K562 (cell line): ENCODE results near the gene CAMK2G. TPM values are rescaled to one million over a fixed set of nuclear protein-coding genes. Genes with fewer than 3 reads are reported as not detected.

Experiments
- ATAC-seq: fragments of 200-7000 bp; cut with Tn5 transposase; 3 replicates; pipeline ENCODE4 v1.9.1; 2020; ENCODE audit warnings: moderate library complexity
- BruUV-seq: library from RNA; stranded (reverse); fragments of 400-500 nt; replicated peaks from 2 replicates; lab custom pipeline; 2021; lab: Mats Ljungman, UMichigan
- CTCF ChIA-PET: fragments of 300-600 bp; formaldehyde crosslinking; extraction: SDS; loops from one replicate; lab custom pipeline; 2021; ENCODE audit warnings: low intra/inter-chr PET ratio; lab: Yijun Ruan, JAX
- POLR2A ChIA-PET: fragments of 300-600, 350-650 bp; sonication (Branson Sonifier 250); formaldehyde crosslinking; extraction: SDS; loops from one replicate; lab custom pipeline; 2021; ENCODE audit warnings: antibody characterized with exemption, inconsistent platforms; lab: Yijun Ruan, JAX
- DNase-seq, 4 experiments: peaks; one replicate each; pipeline versions ENCODE4 v3.0.0 to v3.0.0-alpha.2; 2011 to 2018; ENCODE audit warnings: low spot score in 3 of 4, mixed read lengths in 3 of 4; ENCODE audit errors: extremely low read depth in 1 of 4
- FAIRE-seq: peaks from 2 replicates; lab custom pipeline; 2011; peaks lifted over from hg19 to GRCh38; lab: Jason Lieb, UNC
- H2AFZ ChIP-seq: 2 replicates; pipeline ENCODE4 v1.6.0; 2011; ENCODE audit warnings: low read depth, low read length, control low read depth, inconsistent platforms
- H3K27ac ChIP-seq: fragments of 200-600 bp; 3 replicates; pipeline ENCODE4 v1.8.0; 2011; ENCODE audit warnings: low read depth, mild to moderate bottlenecking, control low read depth, inconsistent platforms, low read length, moderate library complexity, mixed read lengths; ENCODE audit errors: extremely low read depth
- H3K27me3 ChIP-seq, 2 experiments: fragments of 300-600 bp in 1 of 2; 2 replicates in 1 of 2; 3 replicates in 1 of 2; pipeline versions ENCODE4 v1.6.0 to v1.8.0; 2011; ENCODE audit warnings: inconsistent platforms in 2 of 2, low read length in 2 of 2, mild to moderate bottlenecking in 1 of 2, mixed read lengths in 1 of 2, moderate library complexity in 1 of 2; ENCODE audit not compliant: control insufficient read depth in 2 of 2, insufficient read depth in 2 of 2
- H3K36me3 ChIP-seq: fragments of 300-600 bp; 3 replicates; pipeline ENCODE4 v1.8.0; 2011; ENCODE audit warnings: mild to moderate bottlenecking, low read length, inconsistent platforms; ENCODE audit not compliant: control insufficient read depth, insufficient read depth
- H3K4me1 ChIP-seq, 2 experiments: fragments of 200-600 bp in 1 of 2; replicated peaks in 1 of 2; 2 replicates in 1 of 2; 3 replicates in 1 of 2; pipeline versions ENCODE4 v1.5.1 to v1.8.0; 2011; ENCODE audit warnings: inconsistent platforms in 2 of 2, low read length in 2 of 2, mild to moderate bottlenecking in 1 of 2, mixed read lengths in 1 of 2, moderate library complexity in 1 of 2; ENCODE audit not compliant: control insufficient read depth in 2 of 2, insufficient read depth in 2 of 2
- H3K4me2 ChIP-seq: 2 replicates; pipeline ENCODE4 v1.6.1; 2011; ENCODE audit warnings: low read length, control low read depth, inconsistent platforms, mixed read lengths; ENCODE audit not compliant: insufficient read depth
- H3K4me3 ChIP-seq: fragments of 200-600 bp; sonication (generic), shearing (Covaris generic); 2 replicates; pipeline ENCODE4 v1.5.1; 2016; ENCODE audit warnings: control low read depth, inconsistent platforms
- H3K79me2 ChIP-seq: fragments of 200-600 bp; 3 replicates; pipeline ENCODE4 v1.8.0; 2011; ENCODE audit warnings: low read length, inconsistent platforms; ENCODE audit not compliant: control insufficient read depth, insufficient read depth
- H3K9ac ChIP-seq, 2 experiments: 2 replicates each; pipeline versions ENCODE4 v1.6.0 to v1.6.1; 2011; ENCODE audit warnings: low read depth in 2 of 2, low read length in 2 of 2, control low read depth in 1 of 2, inconsistent platforms in 1 of 2, mild to moderate bottlenecking in 1 of 2, mixed read lengths in 1 of 2; ENCODE audit not compliant: insufficient read depth in 1 of 2
- H3K9me1 ChIP-seq: one replicate; pipeline ENCODE4 v1.6.0; 2011; ENCODE audit warnings: inconsistent platforms, mild to moderate bottlenecking, low read length, moderate library complexity; ENCODE audit not compliant: control insufficient read depth, insufficient read depth
- H3K9me3 ChIP-seq: replicated peaks from 2 replicates; pipeline ENCODE4 v1.5.1; 2011; ENCODE audit warnings: low read depth, low read length, inconsistent platforms; ENCODE audit not compliant: control insufficient read depth, insufficient read depth
- H4K20me1 ChIP-seq: replicated peaks from 2 replicates; pipeline ENCODE4 v1.6.1; 2011; ENCODE audit warnings: low read length, inconsistent platforms, mixed read lengths; ENCODE audit not compliant: control insufficient read depth, insufficient read depth
- CBFB ChIP-seq: sonication (generic); formaldehyde crosslinking; IDR thresholded peaks from 2 replicates; pipeline ENCODE4 v1.4.0; 2020; ENCODE audit warnings: mild to moderate bottlenecking, missing genetic modification reagents
- CBX8 ChIP-seq: fragments of 200-600 bp; sonication (generic); IDR thresholded peaks from 2 replicates; pipeline ENCODE4 v1.6.1; 2012; ENCODE audit warnings: borderline replicate concordance, mixed run types, low read depth, mild to moderate bottlenecking, moderate library complexity, mixed read lengths, low read length, control low read depth, inconsistent platforms; ENCODE audit not compliant: poor library complexity, severe bottlenecking; ENCODE audit errors: extremely low read depth
- POLR2G ChIP-seq: fragments of 200-400 bp; formaldehyde crosslinking; IDR thresholded peaks from 2 replicates; pipeline ENCODE4 v1.6.1; 2017; ENCODE audit warnings: low read depth, mild to moderate bottlenecking, antibody characterized with exemption, low read length, moderate library complexity
- SRSF7 ChIP-seq: fragments of 200-400 bp; formaldehyde crosslinking; optimal IDR thresholded peaks from 2 replicates; pipeline ENCODE3; 2017; ENCODE audit warnings: mild to moderate bottlenecking, low read depth, low read length
- XRCC3 ChIP-seq: fragments of 450-650 bp; IDR thresholded peaks from 2 replicates; pipeline ENCODE4 v1.6.1; 2017; ENCODE audit warnings: mild to moderate bottlenecking, moderate library complexity
- ZFX ChIP-seq: sonication (generic); formaldehyde crosslinking; IDR thresholded peaks from 2 replicates; pipeline ENCODE4 v1.8.0; 2022; ENCODE audit warnings: mild to moderate bottlenecking, missing genetic modification reagents, moderate library complexity
- ZNF507 ChIP-seq: conservative IDR thresholded peaks from 2 replicates; pipeline ENCODE4 v1.6.1; 2017; ENCODE audit warnings: missing genetic modification characterization, missing compliant biosample characterization
- WGBS: fragments of 100-300 bp; shearing (Covaris generic); methylation state at CpG from one replicate; pipeline ENCODE4 v1.1.6; 2016; ENCODE audit warnings: low coverage, mixed read lengths; ENCODE audit not compliant: insufficient coverage; ENCODE audit errors: missing lambda C conversion rate; 5-methylcytosine and 5-hydroxymethylcytosine counted together
- in situ Hi-C: fragments of 300-500 bp; cut with MboI; formaldehyde crosslinking; loops from 4 replicates; pipeline ENCODE4 v1.15.0; 2018; ENCODE audit warnings: inconsistent platforms, mixed read lengths
- intact Hi-C: fragments of 100-400 bp; cut with micrococcal nuclease; formaldehyde crosslinking; loops from 2 replicates; pipeline ENCODE4 v1.14.2; 2022
- polyA plus RNA-seq, 8 experiments: library from polyadenylated mRNA; depleted of rRNA in 4 of 8; stranded (reverse) in 5 of 8; unstranded in 3 of 8; fragments of >200 nt; fragmentation: Nextera tagmentation in 2 of 8; fragmentation: Illumina TruSeq in 1 of 8; extraction: Ambion mirVana in 2 of 8; extraction: Trizol in 1 of 8; gene quantifications; 2 replicates each; pipeline versions ENCODE4 v1.2.1 to v1.2.3, GENCODE V29; 2011 to 2014; ENCODE audit warnings: inconsistent platforms in 1 of 8, missing spikeins in 1 of 8
- total RNA-seq, 7 experiments: library from RNA; depleted of rRNA in 6 of 7; stranded (reverse); fragments of >200 nt in 6 of 7; fragmentation: Illumina TruSeq in 2 of 7; extraction: Trizol in 2 of 7; gene quantifications; 2 replicates each; pipeline versions ENCODE4 v1.2.1 to v1.2.3, GENCODE V29; 2011 to 2021; ENCODE audit warnings: low replicate concordance in 1 of 7
- TF ChIP-seq, protein P1 (sequence below): sonication (generic); formaldehyde crosslinking; IDR thresholded peaks from 2 replicates; pipeline ENCODE4 v1.8.1; 2023; ENCODE audit warnings: mild to moderate bottlenecking, missing genetic modification reagents
- TF ChIP-seq, protein P2 (sequence below): sonication (generic); formaldehyde crosslinking; IDR thresholded peaks from 2 replicates; pipeline ENCODE4 v1.8.0; 2022; ENCODE audit warnings: missing genetic modification reagents, mild to moderate bottlenecking, moderate library complexity, borderline replicate concordance
- TF ChIP-seq, protein P3 (sequence below), 3 experiments: IDR thresholded peaks in 2 of 3; conservative IDR thresholded peaks in 1 of 3; 2 replicates each; pipeline ENCODE4 v1.5.1; 2011 to 2012; ENCODE audit warnings: low read length in 3 of 3, mild to moderate bottlenecking in 3 of 3, control low read depth in 2 of 3, improper control_type of control experiment in 1 of 3, inconsistent platforms in 1 of 3, low read depth in 1 of 3, mixed read lengths in 1 of 3, moderate library complexity in 1 of 3; ENCODE audit not compliant: insufficient read depth in 2 of 3
- TF ChIP-seq, protein P4 (sequence below), 3 experiments: fragments of 200-800 bp in 1 of 3; sonication (Bioruptor generic) in 1 of 3; sonication (generic) in 1 of 3; formaldehyde crosslinking in 1 of 3; IDR thresholded peaks; 2 replicates each; pipeline versions ENCODE4 v1.6.1 to v1.8.0; 2016 to 2022; ENCODE audit warnings: mild to moderate bottlenecking in 2 of 3, missing compliant biosample characterization in 2 of 3, missing genetic modification characterization in 2 of 3, missing genetic modification reagents in 1 of 3

CAMK2G gene
- total and polyA plus RNA-seq, 9 of the 15 experiments (the other 6 are each of a cell fraction or from before 2014, with no cell fraction given): 9.0 to 37.9 (median 32.6) TPM

DNA sequence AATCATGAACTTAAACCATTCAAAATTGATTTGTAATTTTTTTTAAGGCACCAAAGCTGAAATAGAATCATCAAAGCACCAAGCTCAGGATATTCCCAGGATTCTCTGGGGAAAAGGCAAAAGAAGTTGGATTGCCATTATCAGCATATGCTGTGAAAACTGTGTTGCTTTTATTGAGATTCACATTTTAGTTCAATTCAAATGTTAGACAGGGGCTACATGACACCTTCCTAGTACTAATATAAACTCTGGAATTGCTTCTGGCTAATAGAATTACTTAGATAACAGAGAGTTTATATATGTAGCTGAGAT, 58.7 kb downstream of the CAMK2G start (continued):
- TF ChIP-seq CBX8: no peak
- TF ChIP-seq, all 486 proteins: peak for 4

DNA sequence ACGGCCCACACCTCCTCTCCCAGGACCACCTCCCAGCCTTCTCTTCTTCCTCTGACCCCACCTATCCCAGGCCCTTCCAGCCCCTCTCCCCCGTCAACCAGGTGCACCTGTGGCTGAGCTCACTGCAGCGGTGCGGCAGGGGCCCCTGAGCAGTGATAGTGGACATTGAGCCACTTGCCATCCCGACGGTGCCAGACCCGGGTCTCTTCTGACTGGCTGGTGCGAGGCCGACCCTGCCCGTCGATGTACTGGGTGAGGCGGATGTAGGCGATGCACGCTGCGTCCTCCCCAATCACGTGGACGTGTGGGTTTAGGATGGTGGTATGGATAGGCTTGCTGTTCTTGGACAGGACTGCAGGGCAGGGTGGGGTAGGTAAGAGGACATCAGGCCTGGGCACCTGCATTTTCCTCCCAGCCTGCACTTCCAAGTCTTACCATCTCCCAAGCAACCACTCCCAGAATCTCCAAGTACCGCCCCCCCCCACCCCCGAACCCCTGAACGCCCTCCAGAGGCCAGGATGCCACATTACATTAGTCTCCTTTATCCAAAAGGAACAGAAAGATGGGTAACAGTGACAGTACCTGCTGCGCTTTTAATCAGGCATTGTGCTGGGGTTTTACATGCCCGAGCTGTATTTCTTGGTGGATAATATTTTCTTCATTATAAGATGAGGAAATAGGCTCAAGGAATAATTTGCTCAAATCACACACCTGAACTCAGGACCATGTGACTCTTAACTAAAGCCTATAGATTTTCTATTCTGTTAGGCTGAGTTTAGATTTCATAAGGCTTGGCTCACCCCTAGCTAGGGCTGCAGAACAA, 59.2 kb downstream of the CAMK2G start:
- no peaks in the 10 kb centered on the region for H3K9me1 ChIP-seq
- in situ Hi-C loops (no loop called here), intact Hi-C loops (loop anchor here (2.0 kb wide), 1 partner anchor 40 kb away; no protein-coding TSS in a partner anchor)
- H3K27ac ChIP-seq: peak overlapping the region; percentile 48; the same call in 1 of the 3 replicates
- ATAC-seq (no peak), FAIRE-seq (peak; percentile 56), DNase-seq (peak; percentile 67 to 81 (median 80))
- H3K27me3 ChIP-seq: no peaks in the 10 kb centered on the region
- peaks cover 13% of the 10 kb centered on the region for H3K79me2 ChIP-seq
- no peak overlapping the region for H3K4me2 ChIP-seq
- no TSS peak for BruUV-seq
- H4K20me1 ChIP-seq: no peaks in the 10 kb centered on the region
- no peak overlapping the region for H3K4me3 ChIP-seq
- ChIA-PET POLR2A (interaction anchor here (0.8 to 1.7 kb wide), 6 partner anchors 15 to 40 kb away, joined by 3 to 12 read pairs (median 4); partner anchors contain the start of gene CHCHD1), CTCF (interaction anchor here (0.5 to 0.6 kb wide), 2 partner anchors 37 to 549 kb away, joined by 3 read pairs; no protein-coding TSS in a partner anchor)
- 74% methylated on average over 22 of the region's 22 CpGs for WGBS
- H3K9ac ChIP-seq: peak overlapping the region in 1 of 2 experiments; percentile 20; a peak in 2 of 4 replicates
- peaks cover 49 to 60% of the 10 kb centered on the region in 2 experiments for H3K4me1 ChIP-seq
- no peaks in the 10 kb centered on the region for H3K9me3 ChIP-seq
- peaks cover 39% of the 10 kb centered on the region; the same call in 1 of the 3 replicates for H3K36me3 ChIP-seq
- H2AFZ ChIP-seq: no peak overlapping the region
- TF ChIP-seq XRCC3 (no peak), SRSF7 (no peak), ZNF507 (tag) (no peak), CBFB (CRISPR knock-in tag) (peak; percentile 51; the same call in 1 of the 2 replicates), POLR2G (0 out of 2 replicates have a peak, but pooled peaks have one; percentile 26), ZFX (CRISPR knock-in tag) (no peak)
- TF ChIP-seq, protein P1, sequence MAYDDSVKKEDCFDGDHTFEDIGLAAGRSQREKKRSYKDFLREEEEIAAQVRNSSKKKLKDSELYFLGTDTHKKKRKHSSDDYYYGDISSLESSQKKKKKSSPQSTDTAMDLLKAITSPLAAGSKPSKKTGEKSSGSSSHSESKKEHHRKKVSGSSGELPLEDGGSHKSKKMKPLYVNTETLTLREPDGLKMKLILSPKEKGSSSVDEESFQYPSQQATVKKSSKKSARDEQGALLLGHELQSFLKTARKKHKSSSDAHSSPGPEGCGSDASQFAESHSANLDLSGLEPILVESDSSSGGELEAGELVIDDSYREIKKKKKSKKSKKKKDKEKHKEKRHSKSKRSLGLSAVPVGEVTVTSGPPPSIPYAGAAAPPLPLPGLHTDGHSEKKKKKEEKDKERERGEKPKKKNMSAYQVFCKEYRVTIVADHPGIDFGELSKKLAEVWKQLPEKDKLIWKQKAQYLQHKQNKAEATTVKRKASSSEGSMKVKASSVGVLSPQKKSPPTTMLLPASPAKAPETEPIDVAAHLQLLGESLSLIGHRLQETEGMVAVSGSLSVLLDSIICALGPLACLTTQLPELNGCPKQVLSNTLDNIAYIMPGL (CRISPR knock-in tag): 0 out of 2 replicates have a peak, but pooled peaks have one; percentile 51
- TF ChIP-seq, protein P2, sequence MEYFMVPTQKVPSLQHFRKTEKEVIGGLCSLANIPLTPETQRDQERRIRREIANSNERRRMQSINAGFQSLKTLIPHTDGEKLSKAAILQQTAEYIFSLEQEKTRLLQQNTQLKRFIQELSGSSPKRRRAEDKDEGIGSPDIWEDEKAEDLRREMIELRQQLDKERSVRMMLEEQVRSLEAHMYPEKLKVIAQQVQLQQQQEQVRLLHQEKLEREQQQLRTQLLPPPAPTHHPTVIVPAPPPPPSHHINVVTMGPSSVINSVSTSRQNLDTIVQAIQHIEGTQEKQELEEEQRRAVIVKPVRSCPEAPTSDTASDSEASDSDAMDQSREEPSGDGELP (CRISPR knock-in tag): 0 out of 2 replicates have a peak, but pooled peaks have one; percentile 15
- TF ChIP-seq, protein P3, sequence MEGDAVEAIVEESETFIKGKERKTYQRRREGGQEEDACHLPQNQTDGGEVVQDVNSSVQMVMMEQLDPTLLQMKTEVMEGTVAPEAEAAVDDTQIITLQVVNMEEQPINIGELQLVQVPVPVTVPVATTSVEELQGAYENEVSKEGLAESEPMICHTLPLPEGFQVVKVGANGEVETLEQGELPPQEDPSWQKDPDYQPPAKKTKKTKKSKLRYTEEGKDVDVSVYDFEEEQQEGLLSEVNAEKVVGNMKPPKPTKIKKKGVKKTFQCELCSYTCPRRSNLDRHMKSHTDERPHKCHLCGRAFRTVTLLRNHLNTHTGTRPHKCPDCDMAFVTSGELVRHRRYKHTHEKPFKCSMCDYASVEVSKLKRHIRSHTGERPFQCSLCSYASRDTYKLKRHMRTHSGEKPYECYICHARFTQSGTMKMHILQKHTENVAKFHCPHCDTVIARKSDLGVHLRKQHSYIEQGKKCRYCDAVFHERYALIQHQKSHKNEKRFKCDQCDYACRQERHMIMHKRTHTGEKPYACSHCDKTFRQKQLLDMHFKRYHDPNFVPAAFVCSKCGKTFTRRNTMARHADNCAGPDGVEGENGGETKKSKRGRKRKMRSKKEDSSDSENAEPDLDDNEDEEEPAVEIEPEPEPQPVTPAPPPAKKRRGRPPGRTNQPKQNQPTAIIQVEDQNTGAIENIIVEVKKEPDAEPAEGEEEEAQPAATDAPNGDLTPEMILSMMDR (IDR thresholded peaks at IDR 0.05 in 2 of 3, conservative IDR thresholded peaks at IDR 0.05 in 1 of 3; ENCODE audit: insufficient read depth in 2 of 3, low read depth in 1 of 3, low read length in 3 of 3): peak; percentile 50 to 70 (median 52); a peak in 5 of 6 replicates
- TF ChIP-seq, protein P4, sequence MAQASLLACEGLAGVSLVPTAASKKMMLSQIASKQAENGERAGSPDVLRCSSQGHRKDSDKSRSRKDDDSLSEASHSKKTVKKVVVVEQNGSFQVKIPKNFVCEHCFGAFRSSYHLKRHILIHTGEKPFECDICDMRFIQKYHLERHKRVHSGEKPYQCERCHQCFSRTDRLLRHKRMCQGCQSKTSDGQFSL (CRISPR knock-in tag; IDR thresholded peaks at IDR 0.05): peak; percentile 98
- TF ChIP-seq, protein P4 (tag; IDR thresholded peaks at IDR 0.05): peak in 1 of 2 experiments; percentile 94; a peak in 2 of 4 replicates
